Activated naive CD4-positive, alpha-beta T cell treated with anti-CD3 and anti-CD28 coated beads, Interleukin-2, amount 50 U/mL, for 72 hours (primary cell): ENCODE data around the gene PPIL1. TPM values are rescaled to one million over a fixed set of nuclear protein-coding genes. Genes with fewer than 3 reads are reported as not detected.
A peak's percentile ranks its signal among the peaks of the same experiment; 100 is the strongest.

ENCODE experiments used
- ATAC-seq, 2 donors: fragments of 150-1000 bp; cut with Tn5 transposase; 2 replicates each; pipeline ENCODE4 v1.10.0; 2021; ENCODE audit warnings: mild to moderate bottlenecking in 2 of 2, moderate library complexity in 2 of 2
- DNase-seq, 2 donors: peaks; one replicate each; pipeline ENCODE4 v3.0.0; 2021 to 2022; ENCODE audit warnings: low spot score in 2 of 2
- H3K27ac Mint-ChIP-seq, 2 donors: one replicate each; pipeline ENCODE4 v1.8.0; 2022; ENCODE audit warnings: mild to moderate bottlenecking in 2 of 2, mixed read lengths in 2 of 2
- H3K36me3 Mint-ChIP-seq, 2 donors: one replicate each; pipeline ENCODE4 v1.8.0; 2022; ENCODE audit warnings: mixed read lengths in 2 of 2
- H3K9me3 Mint-ChIP-seq, 2 donors: one replicate each; pipeline ENCODE4 v1.8.0; 2022; ENCODE audit warnings: mixed read lengths in 2 of 2
- total RNA-seq, 2 donors: library from RNA; stranded (reverse); gene quantifications; one replicate each; pipeline ENCODE4 v1.2.3, GENCODE V29; 2022

Gene PPIL1
- total RNA-seq, 2 donors from 2014 or later, result 23.4 to 44.3 TPM

GRCh38 chr6:36847991-36848390, 26.6 kb downstream of the PPIL1 start:
- DNase-seq (no peak), ATAC-seq (no peak)
- Mint-ChIP-seq H3K27ac (peak overlapping the region in 1 of 2 donors; percentile 32), H3K36me3 (peaks cover 25 to 28% of the 10 kb centered on the region in 2 donors), H3K9me3 (no peaks in the 10 kb centered on the region)

- no peak for ATAC-seq
- peaks cover 20 to 21% of the 10 kb centered on the region in 2 donors for H3K36me3 Mint-ChIP-seq
- H3K9me3 Mint-ChIP-seq, result no peaks in the 10 kb centered on the region
- no peak for DNase-seq
- no peak overlapping the region for H3K27ac Mint-ChIP-seq
Observed at GRCh38 chr6:36847152-36847551, 27.5 kb downstream of the PPIL1 start.

- DNase-seq (no peak), ATAC-seq (no peak)
- Mint-ChIP-seq H3K9me3 (no peaks in the 10 kb centered on the region), H3K27ac (no peak overlapping the region), H3K36me3 (peaks cover 9 to 10% of the 10 kb centered on the region in 2 donors)
Observed at GRCh38 chr6:36845233-36845632, 29.4 kb downstream of the PPIL1 start.

- no peak for DNase-seq
- ATAC-seq, result no peak
- no peak overlapping the region for H3K27ac Mint-ChIP-seq
- H3K9me3 Mint-ChIP-seq, result no peaks in the 10 kb centered on the region
- peaks cover 6% of the 10 kb centered on the region in 2 donors for H3K36me3 Mint-ChIP-seq
Observed at GRCh38 chr6:36844232-36845170, 30.1 kb downstream of the PPIL1 start.

- no peak for ATAC-seq
- DNase-seq, result no peak
- H3K36me3 Mint-ChIP-seq, result peaks cover 6% of the 10 kb centered on the region in 2 donors
- H3K9me3 Mint-ChIP-seq, result no peaks in the 10 kb centered on the region
- peak overlapping the region in 1 of 2 donors; percentile 27 for H3K27ac Mint-ChIP-seq
Observed at GRCh38 chr6:36843170-36843569, 31.4 kb downstream of the PPIL1 start.

GRCh38 chr6:36841756-36842155, 32.8 kb downstream of the PPIL1 start:
- ATAC-seq, result no peak
- Mint-ChIP-seq H3K27ac (no peak overlapping the region), H3K9me3 (no peaks in the 10 kb centered on the region)

GRCh38 chr6:36840432-36841403, 33.9 kb downstream of the PPIL1 start:
- DNase-seq (peak in 1 of 2 donors; percentile 15), ATAC-seq (peak; percentile 10 to 31)
- Mint-ChIP-seq H3K27ac (peak overlapping the region in 1 of 2 donors; percentile 24), H3K36me3 (peaks cover 6% of the 10 kb centered on the region in 2 donors), H3K9me3 (no peaks in the 10 kb centered on the region)

More at GRCh38 chr6:36841756-36842155, 32.8 kb downstream of the PPIL1 start:
- no peak for DNase-seq
- H3K36me3 Mint-ChIP-seq, result peaks cover 6% of the 10 kb centered on the region in 2 donors

GRCh38 chr6:36839749-36840431, 34.7 kb downstream of the PPIL1 start:
- DNase-seq (peak in 1 of 2 donors; percentile 64), ATAC-seq (peak; percentile 53 to 74)
- Mint-ChIP-seq H3K27ac (no peak overlapping the region), H3K9me3 (no peaks in the 10 kb centered on the region), H3K36me3 (peaks cover 6% of the 10 kb centered on the region in 2 donors)

GRCh38 chr6:36838896-36839748, 35.5 kb downstream of the PPIL1 start, which contains the start of gene CPNE5:
Gene CPNE5 (minus strand): TSS chr6:36839444. CDS start chr6:36839377, 67 bp downstream.
- H3K27ac Mint-ChIP-seq, result no peak within 1 kb of the TSS
- no peaks in the 10 kb centered on the region for H3K9me3 Mint-ChIP-seq
- H3K36me3 Mint-ChIP-seq, result peaks cover 6% of the 10 kb centered on the region in 2 donors
- peak in 1 of 2 donors; percentile 20 for DNase-seq
- ATAC-seq, result peak in 1 of 2 donors; percentile 20

- no peak overlapping the region for H3K27ac Mint-ChIP-seq
- peaks cover 6% of the 10 kb centered on the region in 2 donors for H3K36me3 Mint-ChIP-seq
- ATAC-seq (no peak), DNase-seq (no peak)
- no peaks in the 10 kb centered on the region for H3K9me3 Mint-ChIP-seq
Observed at GRCh38 chr6:36837686-36838085, 36.9 kb downstream of the PPIL1 start.

GRCh38 chr6:36837022-36837339, 37.6 kb downstream of the PPIL1 start:
- Mint-ChIP-seq H3K9me3 (no peaks in the 10 kb centered on the region), H3K27ac (no peak overlapping the region), H3K36me3 (peaks cover 6% of the 10 kb centered on the region in 2 donors)
- no peak for ATAC-seq
- DNase-seq, result no peak

- Mint-ChIP-seq H3K27ac (no peak overlapping the region), H3K9me3 (no peaks in the 10 kb centered on the region), H3K36me3 (peaks cover 6% of the 10 kb centered on the region in 2 donors)
- DNase-seq (no peak), ATAC-seq (peak in 1 of 2 donors; percentile 31)
Observed at GRCh38 chr6:36836111-36837021, 38.2 kb downstream of the PPIL1 start.

- no peak for DNase-seq
- no peaks in the 10 kb centered on the region for H3K9me3 Mint-ChIP-seq
- H3K36me3 Mint-ChIP-seq, result no peaks in the 10 kb centered on the region
- no peak for ATAC-seq
- H3K27ac Mint-ChIP-seq, result no peak overlapping the region
Observed at GRCh38 chr6:36834576-36835341, 39.8 kb downstream of the PPIL1 start.

- no peaks in the 10 kb centered on the region for H3K9me3 Mint-ChIP-seq
- DNase-seq (no peak), ATAC-seq (no peak)
- no peak overlapping the region for H3K27ac Mint-ChIP-seq
- no peaks in the 10 kb centered on the region for H3K36me3 Mint-ChIP-seq
Observed at GRCh38 chr6:36833182-36833789, 41.3 kb downstream of the PPIL1 start.
